ENCODE measurements around the gene TTLL7.

The TTLL7 gene

DNA sequence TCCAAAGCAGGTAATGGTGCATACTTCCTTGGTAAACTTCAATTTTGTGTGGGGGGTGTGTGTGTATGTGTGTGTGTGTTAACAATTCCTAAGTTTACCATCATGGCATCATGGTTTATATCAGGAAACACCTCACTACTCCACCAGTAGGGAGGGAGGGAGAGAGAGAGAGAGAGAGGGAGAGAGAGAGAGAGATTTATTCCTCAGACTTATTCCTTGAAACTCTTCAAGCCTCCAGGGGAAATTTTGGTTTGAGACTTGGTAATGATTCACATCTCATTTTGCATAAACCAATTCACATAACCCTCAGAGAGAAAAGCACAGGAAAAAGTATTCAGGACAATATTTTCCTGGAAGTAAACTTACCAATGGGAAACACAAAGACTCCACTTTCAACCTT lies 115.0 kb downstream of the TTLL7 start:
- DNase-seq (ENCODE audit: low read depth in 3 of 3) = no peak

DNA sequence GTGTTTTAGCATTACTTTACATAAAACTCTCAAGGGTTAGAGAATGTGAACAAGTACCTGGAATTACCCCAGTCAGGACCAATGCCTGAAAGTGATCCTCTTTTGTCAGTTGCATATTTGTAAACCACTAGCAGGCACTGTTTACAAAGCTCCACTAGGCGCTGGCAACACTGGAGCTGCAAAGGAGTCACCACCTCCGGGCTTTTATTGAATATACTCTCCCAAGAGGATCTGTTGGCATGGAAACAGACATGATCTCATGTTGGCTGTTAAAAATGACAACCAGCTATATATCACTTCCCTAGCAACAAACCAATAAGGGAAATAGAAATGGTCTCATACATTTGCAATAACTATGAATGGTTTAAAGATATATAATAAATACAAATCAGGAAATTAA lies 116.0 kb downstream of the TTLL7 start:
- DNase-seq (ENCODE audit: low read depth in 3 of 3) = no peak

DNA sequence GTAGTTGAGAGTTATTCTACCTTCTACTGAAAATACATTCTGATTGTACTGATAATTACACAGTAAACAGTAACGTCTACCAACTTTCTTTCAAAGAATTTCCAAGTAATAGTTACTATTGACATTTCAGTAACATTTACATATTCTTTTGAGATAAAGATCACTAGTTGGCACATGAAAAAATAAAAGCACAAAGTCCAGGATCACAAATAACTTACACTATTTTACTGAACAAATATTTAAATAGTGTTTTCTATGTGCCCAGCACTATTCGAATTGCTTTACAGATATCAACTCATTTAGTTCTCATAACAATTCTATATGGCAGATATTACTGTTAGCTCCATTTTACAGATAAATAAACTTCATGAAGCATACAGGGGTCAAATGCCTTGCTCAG lies 126.4 kb downstream of the TTLL7 start:
- DNase-seq (ENCODE audit: low read depth in 3 of 3) = no peak

DNA sequence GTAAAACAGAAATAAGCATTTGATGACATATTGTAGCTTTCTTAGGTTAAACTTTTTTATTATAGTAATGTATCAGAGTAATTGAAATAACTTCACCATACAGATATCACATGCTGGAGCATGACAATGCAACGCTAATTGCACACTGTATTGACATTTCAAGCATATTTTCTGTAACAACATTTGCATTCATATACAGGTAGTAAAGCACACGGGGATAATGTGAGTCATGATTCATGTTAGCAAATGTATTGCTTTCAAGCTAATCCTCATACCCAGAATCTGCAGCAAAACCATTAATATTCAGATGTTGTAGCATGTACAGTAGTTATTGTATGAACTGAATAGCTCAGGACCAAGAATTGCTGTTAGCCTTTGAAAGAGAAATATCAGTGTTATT lies 133.9 kb downstream of the TTLL7 start:
- no peak for DNase-seq (ENCODE audit: low read depth in 3 of 3)

DNA sequence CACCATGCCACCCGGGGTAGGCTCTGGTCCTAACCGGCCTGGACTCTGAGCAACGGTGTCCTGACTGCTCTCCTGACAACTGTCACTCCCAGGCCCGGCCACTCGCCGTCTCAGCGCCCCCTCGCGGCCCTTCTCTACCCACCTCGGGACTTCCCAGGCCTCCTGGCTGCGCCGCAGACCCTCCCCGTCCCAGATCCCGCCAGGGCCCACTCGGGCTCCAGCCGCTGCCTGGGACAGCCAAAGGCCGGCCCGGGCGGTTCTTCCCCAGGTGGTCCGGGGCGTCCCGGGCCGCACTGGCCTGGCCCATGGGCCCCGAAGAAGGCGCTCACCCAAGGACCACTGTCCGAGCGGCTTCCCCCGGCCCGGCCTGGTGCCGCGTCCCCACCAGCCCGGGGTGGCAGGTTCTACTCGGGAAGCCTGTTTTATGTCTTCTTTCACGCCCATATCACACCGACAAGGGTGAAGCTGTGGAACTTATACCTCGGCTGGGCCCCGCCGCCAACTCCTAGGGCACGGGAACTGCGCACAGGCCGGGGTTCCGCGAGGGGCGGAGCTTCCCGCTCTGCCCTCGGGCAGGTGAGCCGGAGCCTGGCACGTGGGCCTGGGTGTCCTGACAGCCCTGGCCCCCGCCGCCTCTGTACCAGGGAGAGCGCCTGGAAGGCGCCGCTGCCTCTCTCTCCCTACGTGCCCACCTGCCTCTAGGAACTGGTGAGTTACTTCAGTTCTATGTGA lies 138.3 kb downstream of the TTLL7 start:
- DNase-seq (ENCODE audit: low read depth in 3 of 3) = peak; percentile 49 to 70 (median 55)

DNA sequence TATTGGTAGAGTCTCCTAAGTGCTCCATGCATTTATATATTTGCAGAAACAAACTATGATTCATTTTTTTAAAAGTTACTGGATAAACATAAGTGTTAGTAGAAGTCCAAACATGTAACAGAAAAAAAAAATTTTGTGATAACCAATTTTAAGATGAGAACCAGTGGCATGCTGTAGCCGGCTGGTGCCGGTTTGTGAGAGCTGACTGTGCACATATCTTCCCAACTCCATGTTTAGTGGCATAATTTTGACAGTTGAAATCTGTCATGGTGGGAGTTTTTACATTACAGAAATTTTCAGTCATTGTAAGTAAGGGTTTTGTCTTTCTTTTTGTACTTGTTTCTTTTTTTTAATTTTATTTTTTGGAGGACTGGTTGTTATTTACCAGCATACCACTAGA lies 141.2 kb downstream of the TTLL7 start:
- no peak for DNase-seq (ENCODE audit: low read depth in 3 of 3)

DNA sequence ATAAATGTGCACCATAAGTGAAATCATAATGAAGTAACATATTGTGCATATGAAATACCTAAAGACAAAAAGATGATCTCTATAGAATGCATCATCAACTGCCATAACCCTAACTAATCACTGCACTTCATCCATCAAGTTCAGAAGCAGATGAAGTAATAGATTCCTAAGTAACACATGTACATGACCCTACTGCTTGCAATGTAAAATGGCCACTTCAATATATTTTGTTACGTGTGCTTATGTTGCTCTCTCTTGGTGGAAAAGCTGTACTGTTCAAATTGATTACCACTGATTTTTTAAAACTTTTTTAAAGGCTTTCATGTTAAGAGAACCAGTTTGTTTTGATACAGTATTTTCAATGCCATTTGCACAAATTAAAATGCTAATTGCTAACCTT lies 141.8 kb downstream of the TTLL7 start:
- DNase-seq (ENCODE audit: low read depth in 3 of 3) = no peak

DNA sequence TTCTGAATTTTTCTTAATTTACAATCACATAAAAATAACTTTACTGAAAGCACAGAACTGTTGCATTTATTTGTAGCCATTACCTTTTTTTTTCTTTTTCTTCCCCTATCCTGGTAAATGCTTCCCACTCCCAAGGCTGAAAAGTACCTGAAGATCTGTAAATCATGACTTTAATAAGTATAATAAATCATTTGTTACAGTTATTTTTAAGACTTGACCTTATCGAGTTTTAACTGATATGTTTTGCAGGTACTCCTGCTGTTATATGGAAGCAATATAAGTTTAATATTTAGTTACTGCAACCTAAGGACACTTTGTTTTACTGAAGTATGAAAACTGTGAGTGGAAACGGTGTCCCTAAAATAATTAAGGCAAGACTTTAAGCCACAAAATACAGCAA lies 142.6 kb downstream of the TTLL7 start:
- DNase-seq (ENCODE audit: low read depth in 3 of 3) = no peak

DNA sequence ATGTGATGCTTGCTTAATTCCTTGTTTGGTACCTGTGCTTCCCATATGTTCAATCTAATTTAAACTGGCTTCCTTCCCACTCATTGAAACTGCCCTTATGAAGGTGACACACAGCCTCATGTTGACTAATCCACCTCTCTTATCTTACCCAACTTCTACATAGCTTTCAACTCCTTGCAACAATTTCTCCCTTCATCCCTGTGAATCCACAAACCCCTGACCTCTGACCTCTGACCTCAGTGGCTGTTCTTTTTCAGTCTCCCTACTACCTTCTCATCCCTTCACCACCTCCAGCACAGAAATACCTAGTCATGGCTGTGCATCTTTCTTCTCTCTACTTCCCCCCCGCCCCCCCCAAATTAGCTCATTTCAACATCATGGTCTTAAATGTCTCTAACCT lies 144.5 kb downstream of the TTLL7 start:
- DNase-seq (ENCODE audit: low read depth in 3 of 3) = no peak

DNA sequence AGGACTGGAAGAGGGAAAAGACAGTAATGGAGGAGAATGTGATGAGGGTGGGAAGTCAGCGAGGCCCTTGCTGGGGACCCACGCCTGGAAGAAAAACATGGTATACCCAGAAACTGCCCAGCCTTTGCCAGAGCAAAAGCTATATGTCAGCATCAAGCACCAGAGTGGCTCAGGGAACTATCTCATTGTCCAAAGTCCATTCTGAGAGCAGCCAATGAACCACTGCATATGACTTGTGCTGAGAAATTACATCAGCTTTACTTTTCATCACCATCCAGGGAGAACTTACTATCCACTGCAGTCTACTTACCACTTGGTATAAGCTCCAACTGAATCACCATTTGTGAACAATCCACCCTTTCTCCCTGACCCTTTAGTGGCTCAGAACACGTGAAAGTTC lies 148.1 kb downstream of the TTLL7 start:
- DNase-seq (ENCODE audit: low read depth in 3 of 3) = no peak

DNA sequence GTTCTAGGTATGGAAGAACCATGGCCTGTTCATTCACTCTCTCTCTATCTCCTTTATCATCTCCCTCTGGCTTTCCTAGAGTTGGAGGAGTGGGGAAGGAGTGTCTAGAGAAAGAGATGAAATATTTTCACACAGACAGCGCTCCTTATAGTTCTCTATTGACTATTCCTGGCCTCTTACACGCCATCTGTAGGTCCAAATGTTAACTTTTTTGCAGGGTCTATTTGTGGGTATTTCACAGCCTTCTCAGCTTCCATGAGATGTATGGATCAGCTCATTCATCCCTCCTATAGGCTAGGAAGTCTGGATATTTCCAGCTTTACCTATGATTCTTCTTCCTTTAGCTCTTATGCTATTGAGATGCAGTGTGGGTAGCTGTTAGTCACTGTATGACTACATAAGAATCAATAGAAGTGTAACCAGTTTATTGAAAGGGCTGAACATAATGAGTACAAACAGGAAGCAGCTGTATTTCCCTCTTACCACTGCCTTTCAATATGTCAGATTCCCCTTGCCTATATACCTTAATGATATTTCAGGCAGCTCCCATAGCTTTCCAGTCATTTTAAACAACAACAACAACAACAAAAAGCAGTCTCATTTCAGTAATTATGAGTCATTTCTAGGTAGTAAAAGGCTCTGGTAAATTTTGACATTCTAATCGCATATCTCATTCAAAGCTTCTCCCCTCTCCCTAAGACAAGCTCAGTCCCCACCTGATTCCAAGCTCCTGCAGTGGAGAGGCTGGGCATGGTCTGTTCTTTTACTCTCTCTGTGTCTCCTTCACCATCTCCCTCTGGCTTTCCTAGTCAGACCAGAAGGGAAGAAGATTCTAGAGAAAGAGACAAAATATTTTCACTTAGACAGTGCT lies 149.5 kb downstream of the TTLL7 start:
- no peak for DNase-seq (ENCODE audit: low read depth in 3 of 3)

DNA sequence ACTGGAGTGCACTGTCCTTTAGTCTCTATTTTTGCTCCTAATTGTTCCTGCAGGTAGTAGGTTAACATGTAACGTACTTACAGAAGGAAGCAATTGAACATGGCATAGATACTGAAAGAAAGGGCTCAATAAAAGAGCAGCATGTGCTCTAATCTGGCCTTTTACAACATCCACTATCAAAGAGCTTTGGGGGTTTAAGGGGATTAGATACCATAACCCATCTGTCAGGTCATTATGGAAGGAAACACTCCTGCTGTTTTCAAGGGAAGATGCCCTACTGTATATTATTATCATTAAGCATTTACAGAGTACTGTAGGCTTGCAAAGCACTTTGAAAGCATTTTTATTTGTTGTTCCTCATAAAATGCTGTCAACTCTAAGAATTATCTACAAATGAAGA lies 152.8 kb downstream of the TTLL7 start:
- DNase-seq (ENCODE audit: low read depth in 3 of 3) = no peak

DNA sequence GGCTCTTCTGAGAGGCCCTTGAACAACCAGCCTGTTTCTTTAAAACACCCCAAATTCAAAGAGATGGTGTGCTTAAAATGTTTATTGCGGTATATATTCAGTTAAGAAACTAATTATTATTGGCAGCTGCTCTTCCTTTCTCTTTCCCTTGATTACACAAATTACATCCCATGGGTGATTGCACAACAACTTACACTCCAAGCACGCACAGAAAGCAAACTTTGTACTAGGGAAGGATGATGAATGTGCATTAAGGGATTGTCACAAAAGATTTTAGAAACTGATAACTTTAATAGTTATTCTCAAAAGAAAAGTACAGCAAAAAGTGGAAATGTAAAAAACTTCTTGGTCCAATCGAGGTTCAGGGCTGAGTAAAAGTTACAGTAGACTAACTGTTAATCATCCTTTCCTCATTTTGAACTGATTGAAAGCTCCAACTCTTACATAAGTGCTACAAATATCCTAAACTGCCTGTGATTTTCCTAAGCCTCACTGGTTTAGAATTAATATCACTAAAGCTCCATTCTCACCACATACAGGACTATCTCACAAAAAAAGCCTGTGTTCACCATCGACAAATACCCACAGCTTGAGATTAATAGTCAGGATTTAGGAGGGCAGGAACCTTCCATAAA lies 153.4 kb downstream of the TTLL7 start:
- no peak for DNase-seq (ENCODE audit: low read depth in 3 of 3)

DNA sequence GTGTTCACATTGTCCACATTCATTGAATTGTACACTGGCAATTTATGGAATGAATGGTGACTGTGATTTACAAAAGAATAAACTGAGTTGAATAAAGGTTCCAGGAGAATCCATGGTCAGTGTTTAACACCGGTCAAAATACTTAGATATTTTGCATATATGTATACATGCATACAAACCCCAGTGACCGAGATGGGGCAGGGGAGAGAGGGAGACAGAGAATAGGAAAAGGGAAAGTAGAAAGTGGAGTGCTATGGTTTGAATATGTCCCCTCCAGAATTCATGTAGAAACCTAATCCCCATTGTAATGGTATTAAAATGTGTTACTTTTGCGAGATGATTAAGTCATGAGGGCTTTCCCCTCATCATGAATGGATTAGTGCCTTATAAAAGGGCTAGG lies 154.4 kb downstream of the TTLL7 start:
- no peak for DNase-seq (ENCODE audit: low read depth in 3 of 3)

DNA sequence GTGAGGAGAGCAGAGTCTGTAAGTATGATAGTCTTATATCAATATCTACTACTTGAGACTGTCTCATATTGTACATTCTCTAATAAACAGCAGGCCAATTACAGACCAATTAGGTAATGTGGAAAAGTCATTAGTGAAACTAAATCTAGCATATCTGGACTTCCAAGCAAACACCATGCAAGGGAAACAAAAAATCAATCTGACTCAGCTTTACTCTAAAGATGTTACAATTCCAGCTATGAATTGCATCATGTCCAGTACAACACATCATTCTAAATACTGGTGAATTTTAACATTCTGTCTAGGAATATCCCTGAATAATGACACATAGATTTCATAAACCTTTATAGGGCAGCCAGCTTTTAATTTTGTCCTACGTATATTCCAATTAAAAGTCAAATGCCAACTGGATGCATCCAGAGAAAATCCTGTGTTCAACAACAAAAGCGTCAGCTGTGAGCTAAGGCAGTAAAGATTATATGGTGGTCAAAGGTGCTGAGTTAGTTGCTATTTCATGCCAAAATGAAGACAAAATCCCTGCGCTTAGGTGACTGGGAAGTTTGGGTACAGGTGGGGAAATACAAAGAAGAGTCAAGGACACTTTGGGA lies 159.3 kb downstream of the TTLL7 start:
- DNase-seq (ENCODE audit: low read depth in 3 of 3) = no peak

DNA sequence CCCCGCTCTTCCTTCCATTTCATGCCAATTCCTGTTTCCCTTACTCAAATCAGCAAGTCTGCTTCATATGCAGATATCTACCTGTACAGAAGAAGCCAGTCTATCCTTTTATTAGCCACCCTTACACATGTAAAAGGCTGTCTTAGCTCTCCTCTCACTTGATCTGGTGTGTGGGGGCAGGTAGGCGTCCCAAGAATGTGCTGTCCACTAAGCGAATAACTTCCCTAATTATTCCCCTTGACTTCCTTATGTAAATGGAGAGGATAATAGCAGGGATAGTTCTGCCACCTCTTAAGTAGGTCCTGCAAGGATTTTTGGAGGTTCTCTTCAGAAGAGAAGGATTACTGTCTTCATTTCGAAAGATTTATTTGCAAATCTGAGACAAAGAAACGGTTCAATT lies 160.4 kb downstream of the TTLL7 start:
- DNase-seq (ENCODE audit: low read depth in 3 of 3) = no peak

DNA sequence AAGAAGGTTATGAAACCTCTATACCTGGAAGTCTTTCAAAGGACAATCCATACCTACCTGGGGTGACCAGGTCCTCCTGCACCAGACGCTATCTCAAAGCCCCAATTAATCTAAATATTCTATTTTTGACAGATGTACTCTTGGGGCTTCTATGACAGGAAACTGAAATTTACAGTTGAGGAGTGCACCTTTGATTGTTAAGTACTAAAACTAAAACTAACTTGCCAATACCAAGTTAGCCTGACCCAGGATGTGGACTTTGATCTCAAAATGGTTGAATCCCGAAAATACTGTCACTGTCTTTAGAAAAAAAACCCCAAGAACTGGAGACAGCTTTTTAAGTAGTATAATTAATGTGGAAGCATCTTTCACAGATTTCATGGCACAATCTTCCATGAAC lies 162.4 kb downstream of the TTLL7 start:
- no peak for DNase-seq (ENCODE audit: low read depth in 3 of 3)

DNA sequence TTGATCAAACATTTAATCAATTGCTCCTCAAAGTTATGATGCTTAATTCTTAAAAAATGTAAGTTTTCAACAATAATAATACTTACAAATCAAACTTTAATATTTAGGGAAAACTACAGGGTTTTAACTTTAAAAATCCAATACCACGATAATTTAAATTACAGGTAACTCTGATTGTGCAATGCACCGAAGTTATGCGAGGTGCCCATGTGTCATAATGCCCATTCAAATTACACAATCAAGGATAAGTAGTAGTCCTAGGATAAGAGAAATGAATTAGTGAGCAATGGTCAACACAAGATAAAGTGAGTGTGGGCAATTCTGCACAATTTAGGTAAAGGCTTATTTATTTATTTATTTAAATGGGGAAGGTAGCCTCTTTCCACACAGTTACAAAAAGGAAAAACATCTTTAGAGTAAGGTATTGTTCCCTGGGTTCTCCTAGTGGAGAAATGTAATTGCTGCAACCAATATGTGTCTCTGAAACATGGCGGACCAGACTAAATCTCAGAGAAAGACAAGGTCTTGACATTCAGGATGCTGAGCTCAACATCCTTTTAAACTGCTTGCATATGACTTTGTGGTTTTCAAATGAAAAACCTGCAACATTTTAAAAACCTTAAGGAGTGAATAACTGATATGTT lies 164.2 kb downstream of the TTLL7 start:
- no peak for DNase-seq (ENCODE audit: low read depth in 3 of 3)

DNA sequence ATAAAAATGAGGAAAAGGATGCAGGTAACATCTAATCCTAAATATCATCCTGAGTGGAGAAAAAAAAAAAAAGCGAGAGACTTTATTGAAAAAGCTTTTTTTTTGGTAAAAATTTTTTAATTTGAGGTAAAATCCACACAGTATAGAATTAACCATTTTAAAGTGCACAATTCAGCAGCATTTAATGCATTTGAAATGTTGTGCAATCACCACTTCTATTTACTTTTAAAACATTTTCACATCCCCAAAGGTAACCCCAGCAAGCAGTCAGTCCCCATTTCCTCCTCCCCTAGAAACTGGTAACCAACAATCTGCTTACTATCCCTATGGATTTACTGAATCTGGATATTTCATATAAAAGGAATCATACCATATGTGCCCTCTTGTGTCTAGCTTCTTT lies 166.7 kb downstream of the TTLL7 start:
- DNase-seq (ENCODE audit: low read depth in 3 of 3) = no peak

DNA sequence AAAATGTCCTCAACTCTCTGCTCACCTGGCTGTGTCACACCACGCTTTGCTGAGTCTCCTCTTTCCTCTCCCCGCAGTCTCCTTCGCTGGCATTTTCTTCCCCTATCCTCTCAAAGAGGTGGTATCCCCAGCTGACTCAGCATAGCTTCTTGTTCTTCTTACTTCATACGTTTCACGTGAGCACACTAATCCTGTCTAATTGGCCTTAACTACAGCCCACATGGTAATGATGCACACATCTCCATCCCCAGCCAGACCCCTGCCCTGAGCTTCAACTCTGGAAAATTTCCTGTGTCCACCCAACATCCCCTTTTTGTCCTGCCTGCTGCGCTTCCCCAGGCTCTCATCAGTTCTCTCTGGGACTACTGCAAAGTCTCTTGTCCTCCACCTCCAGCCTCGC lies 169.8 kb downstream of the TTLL7 start:
- DNase-seq (ENCODE audit: low read depth in 3 of 3) = no peak

DNA sequence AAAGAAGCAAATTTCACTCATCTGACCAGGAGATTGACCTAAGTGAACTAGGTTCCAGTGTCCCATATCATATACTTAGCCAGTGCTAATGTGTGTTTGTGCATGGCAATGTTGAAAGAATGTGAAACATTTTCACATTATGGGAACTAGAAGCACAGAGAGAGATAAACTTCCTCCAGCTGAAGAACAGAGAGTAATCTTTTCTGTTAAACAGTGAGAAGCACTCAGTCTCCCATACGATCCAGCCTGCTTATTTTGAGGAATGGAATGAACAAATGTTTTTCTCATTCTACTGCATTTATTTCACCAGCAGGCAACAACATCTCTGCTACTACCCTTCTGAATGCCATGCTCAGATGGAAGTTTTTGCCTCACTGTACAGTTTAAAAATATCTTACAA lies 170.5 kb downstream of the TTLL7 start:
- no peak for DNase-seq (ENCODE audit: low read depth in 3 of 3)

DNA sequence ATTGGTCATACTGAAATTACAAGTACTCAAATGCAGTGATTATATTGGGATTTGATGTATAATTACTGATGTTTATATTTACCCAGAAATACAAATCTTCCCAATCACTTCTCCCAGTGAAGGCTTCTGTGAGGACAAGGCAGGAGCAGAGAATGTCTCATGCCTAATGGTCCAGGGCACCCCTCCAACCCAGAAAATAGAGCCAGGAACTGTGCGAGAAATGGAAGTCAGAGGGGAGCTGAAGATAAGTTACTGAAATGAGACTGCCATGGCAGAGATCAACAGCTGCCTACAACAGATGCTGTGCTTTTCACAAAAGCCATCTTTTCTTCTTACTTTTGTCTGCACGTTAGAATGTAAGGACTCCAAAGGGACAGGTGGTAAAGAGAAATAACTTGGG lies 171.2 kb downstream of the TTLL7 start:
- no peak for DNase-seq (ENCODE audit: low read depth in 3 of 3)
